Measurements from ENCODE around the gene MRPL24.

DNA sequence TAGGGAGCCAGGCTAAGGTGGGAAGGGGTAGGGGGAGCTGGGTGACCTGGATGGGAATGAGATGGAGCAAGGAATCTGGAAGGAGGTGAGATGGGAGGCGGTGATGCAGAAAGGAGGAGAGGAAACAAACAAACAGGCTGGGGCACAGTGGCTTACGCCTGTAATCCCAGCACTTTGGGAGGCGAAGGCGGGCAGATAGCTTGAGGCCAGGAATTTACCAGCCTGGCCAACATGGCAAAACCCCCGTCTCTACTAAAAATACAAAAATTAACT is 46.3 kb downstream of the MRPL24 start:
- no peak for TF ChIP-seq POLR2A (IDR thresholded peaks at IDR 0.05)
- TF ChIP-seq POLR2AphosphoS5 (IDR thresholded peaks at IDR 0.05) = no peak
- TF ChIP-seq, protein P1, sequence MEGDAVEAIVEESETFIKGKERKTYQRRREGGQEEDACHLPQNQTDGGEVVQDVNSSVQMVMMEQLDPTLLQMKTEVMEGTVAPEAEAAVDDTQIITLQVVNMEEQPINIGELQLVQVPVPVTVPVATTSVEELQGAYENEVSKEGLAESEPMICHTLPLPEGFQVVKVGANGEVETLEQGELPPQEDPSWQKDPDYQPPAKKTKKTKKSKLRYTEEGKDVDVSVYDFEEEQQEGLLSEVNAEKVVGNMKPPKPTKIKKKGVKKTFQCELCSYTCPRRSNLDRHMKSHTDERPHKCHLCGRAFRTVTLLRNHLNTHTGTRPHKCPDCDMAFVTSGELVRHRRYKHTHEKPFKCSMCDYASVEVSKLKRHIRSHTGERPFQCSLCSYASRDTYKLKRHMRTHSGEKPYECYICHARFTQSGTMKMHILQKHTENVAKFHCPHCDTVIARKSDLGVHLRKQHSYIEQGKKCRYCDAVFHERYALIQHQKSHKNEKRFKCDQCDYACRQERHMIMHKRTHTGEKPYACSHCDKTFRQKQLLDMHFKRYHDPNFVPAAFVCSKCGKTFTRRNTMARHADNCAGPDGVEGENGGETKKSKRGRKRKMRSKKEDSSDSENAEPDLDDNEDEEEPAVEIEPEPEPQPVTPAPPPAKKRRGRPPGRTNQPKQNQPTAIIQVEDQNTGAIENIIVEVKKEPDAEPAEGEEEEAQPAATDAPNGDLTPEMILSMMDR (IDR thresholded peaks at IDR 0.05 in 8 of 11, conservative IDR thresholded peaks at IDR 0.05 in 3 of 11) = no peak

All from spleen (tissue), 7 donors.